SH-SY5Y (cell line): ENCODE measurements around the gene PTCD3.

Source experiments
- GATA2 ChIP-seq: IDR thresholded peaks from 2 replicates; pipeline ENCODE4 v1.6.1; 2011; ENCODE audit warnings: mild to moderate bottlenecking, low read depth, low read length
- GATA3 ChIP-seq: IDR thresholded peaks from 2 replicates; pipeline ENCODE4 v1.6.1; 2011; ENCODE audit warnings: low read depth, mild to moderate bottlenecking, low read length, moderate library complexity

Gene PTCD3

DNA sequence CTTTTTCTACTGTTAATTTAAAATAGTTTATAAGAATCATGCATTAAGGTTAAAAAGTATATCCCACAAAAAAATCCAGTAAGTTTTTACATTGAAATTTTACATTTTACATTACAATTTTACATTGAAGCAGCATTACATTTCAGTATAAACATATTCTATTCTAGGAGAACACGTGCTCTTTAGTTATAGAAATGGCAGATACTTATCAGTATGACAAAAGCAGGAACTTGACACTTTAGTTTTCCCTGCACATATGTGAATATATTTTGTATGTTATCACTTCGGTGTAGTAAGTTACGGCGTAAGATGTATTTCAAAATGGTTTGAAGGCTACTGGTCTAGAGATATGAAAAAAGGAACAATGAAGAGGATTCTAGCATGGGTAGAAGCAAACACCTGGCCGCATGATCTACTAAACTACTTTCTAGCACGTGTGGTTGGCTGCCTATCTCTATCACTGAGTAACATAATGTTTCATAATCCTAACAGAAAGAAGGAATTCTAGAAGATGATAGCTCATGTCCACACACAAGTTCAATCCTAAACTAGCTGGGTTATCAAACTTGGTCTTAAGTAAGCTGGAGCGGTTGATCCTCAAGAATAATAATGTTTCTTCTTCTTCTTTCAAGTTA, 83.9 kb downstream of the PTCD3 start:
- TF ChIP-seq GATA2 (no peak), GATA3 (no peak)
